ENCODE data around the gene RBM28. TPM values are rescaled to one million over a fixed set of nuclear protein-coding genes. Genes with fewer than 3 reads are reported as not detected.

Gene RBM28
- total RNA-seq, 4 donors from 2014 or later = 15.4 to 42.7 (median 19.1) TPM

DNA sequence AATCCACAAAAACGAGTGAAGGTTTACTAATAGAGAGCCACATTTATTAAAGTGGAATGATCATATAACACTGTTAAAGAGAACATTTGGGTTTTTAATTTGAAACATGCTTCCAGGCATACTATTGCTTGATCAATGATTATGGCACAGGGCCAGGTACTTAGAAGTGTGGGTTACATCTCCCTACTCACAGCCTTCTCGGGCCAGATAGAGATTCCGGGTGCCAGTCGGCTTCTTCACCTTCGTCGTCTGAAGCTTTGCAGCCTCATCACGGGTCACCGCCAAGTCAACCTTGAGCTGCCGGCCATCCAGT is 19.4 kb downstream of the RBM28 start:
- no peak for DNase-seq (ENCODE audit: low spot score in 2 of 2)
- intact Hi-C loops (cut with DNase I; ENCODE audit: low total_unique reads) = no loop called here
- WGBS, 2 donors = 92% methylated on average over 9 of the region's 9 CpGs
- H3K4me3 ChIP-seq (ENCODE audit: low read depth, poor library complexity, severe bottlenecking) = no peak overlapping the region
- TF ChIP-seq POLR2A (IDR thresholded peaks at IDR 0.05) = no peak
- TF ChIP-seq CTCF (IDR thresholded peaks at IDR 0.05) = no peak

GRCh38 chr7:128323459-128324367 is 20.0 kb downstream of the RBM28 start:
- WGBS, 2 donors = 75 to 83% methylated on average over 10 of the region's 10 CpGs
- DNase-seq (ENCODE audit: low spot score in 2 of 2) = no peak
- H3K4me3 ChIP-seq (ENCODE audit: low read depth, poor library complexity, severe bottlenecking) = no peak overlapping the region
- TF ChIP-seq POLR2A (IDR thresholded peaks at IDR 0.05) = no peak
- TF ChIP-seq CTCF (IDR thresholded peaks at IDR 0.05) = no peak
- intact Hi-C loops (cut with DNase I; ENCODE audit: low total_unique reads) = no loop called here

DNA sequence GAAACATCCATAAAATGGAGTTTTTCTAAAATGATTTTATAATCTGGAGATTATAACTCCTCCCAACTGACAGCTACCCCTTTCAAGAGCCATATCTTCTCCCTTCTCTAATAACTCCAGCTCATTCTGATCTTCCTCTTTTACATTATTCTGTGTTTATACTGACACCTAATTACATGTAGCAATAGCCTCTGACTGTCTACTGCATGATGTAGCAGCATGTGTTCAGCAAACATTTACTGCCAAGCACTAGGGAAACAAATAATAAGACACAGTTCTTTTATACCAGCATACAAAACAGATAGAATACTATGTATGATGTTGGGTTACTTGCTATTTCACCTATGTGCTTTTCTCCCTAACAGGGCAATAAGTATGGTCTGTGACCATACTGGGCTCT is 20.7 kb downstream of the RBM28 start:
- intact Hi-C loops (cut with DNase I; ENCODE audit: low total_unique reads) = no loop called here
- TF ChIP-seq CTCF (IDR thresholded peaks at IDR 0.05) = no peak
- TF ChIP-seq POLR2A (IDR thresholded peaks at IDR 0.05) = no peak
- no peak for DNase-seq (ENCODE audit: low spot score in 2 of 2)
- H3K4me3 ChIP-seq (ENCODE audit: low read depth, poor library complexity, severe bottlenecking) = no peak overlapping the region

- 58 to 65% methylated on average over 3 of the region's 3 CpGs for WGBS, 2 donors
- TF ChIP-seq CTCF (IDR thresholded peaks at IDR 0.05) (no peak), POLR2A (IDR thresholded peaks at IDR 0.05) (no peak)
- intact Hi-C loops (cut with DNase I; ENCODE audit: low total_unique reads) = no loop called here
These were observed 21.6 kb downstream of the RBM28 start for GRCh38 chr7:128322040-128322643.

DNA sequence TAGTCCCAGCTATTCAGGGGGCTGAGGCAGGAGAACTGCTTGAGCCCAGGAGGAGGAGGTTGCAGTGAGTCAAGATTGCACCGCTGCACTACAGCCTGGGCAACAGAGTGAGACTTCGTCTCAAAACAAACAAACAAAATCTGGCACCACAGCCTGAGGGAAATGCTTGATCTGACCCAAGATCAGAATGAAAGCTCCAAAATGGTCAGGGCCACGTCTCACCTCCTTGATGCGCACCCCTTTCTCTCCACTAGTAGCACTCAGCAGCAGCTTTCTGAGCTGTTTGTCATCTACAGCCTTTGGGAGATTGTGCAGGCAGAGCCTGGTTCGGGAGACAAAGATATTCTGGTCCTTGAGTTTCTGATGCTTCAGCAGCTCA is 22.7 kb downstream of the RBM28 start:
- intact Hi-C loops (cut with DNase I; ENCODE audit: low total_unique reads) = no loop called here

More at GRCh38 chr7:128322040-128322643, 21.6 kb downstream of the RBM28 start:
- H3K4me3 ChIP-seq (ENCODE audit: low read depth, poor library complexity, severe bottlenecking) = no peak overlapping the region
- DNase-seq (ENCODE audit: low spot score in 2 of 2) = no peak

More for the DNA sequence above, 22.7 kb downstream of the RBM28 start:
- no peak for DNase-seq (ENCODE audit: low spot score in 2 of 2)
- no peak for TF ChIP-seq CTCF (IDR thresholded peaks at IDR 0.05)
- no peak for TF ChIP-seq POLR2A (IDR thresholded peaks at IDR 0.05)
- H3K4me3 ChIP-seq (ENCODE audit: low read depth, poor library complexity, severe bottlenecking) = no peak overlapping the region
- 90 to 91% methylated on average over 5 of the region's 5 CpGs for WGBS, 2 donors

Measured in lower leg skin (tissue), 4 donors.